CD4-positive, alpha-beta T cell treated with Interleukin-6 at 100 ng/mL for 8 hours (primary cell): ENCODE results near the gene PIK3C2B.
A peak's percentile ranks its signal among the peaks of the same experiment; 100 is the strongest.
"Not testable (repeated sequence)": the region's sequence is repeated elsewhere in the genome, so short reads cannot be mapped to it uniquely, and the experiment has no call there.

Experiments
- DNase-seq: peaks from one replicate; pipeline ENCODE4 v3.0.0-alpha.2; 2020; ENCODE audit warnings: mixed read lengths, low spot score

Gene PIK3C2B

GRCh38 chr1:204507317-204508105 is 12.9 kb upstream of the PIK3C2B start:
- DNase-seq, result no peak

- DNase-seq, result peak; percentile 91
These were observed 12.3 kb upstream of the PIK3C2B start for GRCh38 chr1:204506969-204507316.

- peak; percentile 76 for DNase-seq
These were observed 11.8 kb upstream of the PIK3C2B start for GRCh38 chr1:204506201-204506968.

- DNase-seq, result no peak
These were observed 11.1 kb upstream of the PIK3C2B start for GRCh38 chr1:204505674-204506200.

- DNase-seq, result no peak
These were observed 9.4 kb upstream of the PIK3C2B start for GRCh38 chr1:204503913-204504519.

GRCh38 chr1:204503122-204503912 is 8.7 kb upstream of the PIK3C2B start:
- peak; percentile 73 for DNase-seq

GRCh38 chr1:204502241-204502640 is 7.6 kb upstream of the PIK3C2B start:
- DNase-seq, result no peak

- no peak for DNase-seq
These were observed 5.2 kb upstream of the PIK3C2B start for GRCh38 chr1:204499511-204500468.

- no peak for DNase-seq
These were observed 4.4 kb upstream of the PIK3C2B start for GRCh38 chr1:204498981-204499380.

GRCh38 chr1:204495777-204496176 is 1.2 kb upstream of the PIK3C2B start:
- no peak for DNase-seq

GRCh38 chr1:204495078-204495753 is 611 bp upstream of the PIK3C2B start:
- DNase-seq, result peak; percentile 31

- peak; percentile 58 for DNase-seq
These were observed 673 bp downstream of the PIK3C2B start for GRCh38 chr1:204493984-204494280.

- peak; percentile 16 for DNase-seq
These were observed 1.2 kb downstream of the PIK3C2B start for GRCh38 chr1:204493145-204493983.

- DNase-seq, result no peak
These were observed 3.0 kb downstream of the PIK3C2B start for GRCh38 chr1:204491655-204492054.

GRCh38 chr1:204487256-204487615 is 7.4 kb downstream of the PIK3C2B start:
- DNase-seq, result no peak

- DNase-seq, result not testable (repeated sequence)
These were observed 7.9 kb downstream of the PIK3C2B start for GRCh38 chr1:204486513-204487255.

- DNase-seq, result no peak
These were observed 10.8 kb downstream of the PIK3C2B start for GRCh38 chr1:204483791-204484190.

- no peak for DNase-seq
These were observed 14.1 kb downstream of the PIK3C2B start for GRCh38 chr1:204480515-204480914.
